ENCODE measurements around the gene DNAJC25. TPM values are rescaled to one million over a fixed set of nuclear protein-coding genes. Genes with fewer than 3 reads are reported as not detected.

Gene DNAJC25
- total RNA-seq, 1 experiment from 2014 or later, result 6.1 TPM

- Histone ChIP-seq H3K4me3 (ENCODE audit: low read depth, low read length, poor library complexity, severe bottlenecking) (no peak overlapping the region), H3K4me1 (ENCODE audit: insufficient read depth, low read length, poor library complexity, severe bottlenecking) (no peaks in the 10 kb centered on the region), H3K27ac (ENCODE audit: low read depth, low read length, poor library complexity, severe bottlenecking) (no peak overlapping the region), H3K36me3 (ENCODE audit: insufficient read depth, low read length, poor library complexity, severe bottlenecking) (peaks cover 23% of the 10 kb centered on the region), H3K9me3 (ENCODE audit: low read depth, low read length, poor library complexity, severe bottlenecking) (no peaks in the 10 kb centered on the region), H3K27me3 (replicated peaks; ENCODE audit: insufficient read depth, low read depth, low read length, poor library complexity) (no peaks in the 10 kb centered on the region)
- TF ChIP-seq EZH2 (IDR thresholded peaks at IDR 0.05; ENCODE audit: borderline replicate concordance, low read depth, low read length, poor library complexity, severe bottlenecking), result no peak
- TF ChIP-seq CTCF (conservative IDR thresholded peaks at IDR 0.05; ENCODE audit: low read depth, low read length), result no peak
- BruUV-seq (replicated peaks), result no TSS peak
- ChIA-PET CTCF (no interaction called here), POLR2A (ENCODE audit: low non-redundant PET) (no interaction called here)
- intact Hi-C loops (cut with micrococcal nuclease; ENCODE audit: unreplicated experiment), result no loop called here
- DNase-seq (ENCODE audit: low spot score), result no peak
Measured at GRCh38 chr9:111648066-111648465, 16.9 kb downstream of the DNAJC25 start.

- H3K9me3 ChIP-seq (ENCODE audit: low read depth, low read length, poor library complexity, severe bottlenecking), result no peaks in the 10 kb centered on the region
- no peak overlapping the region for H3K27ac ChIP-seq (ENCODE audit: low read depth, low read length, poor library complexity, severe bottlenecking)
- no peak for DNase-seq (ENCODE audit: low spot score)
- BruUV-seq (replicated peaks), result no TSS peak
- intact Hi-C loops (cut with micrococcal nuclease; ENCODE audit: unreplicated experiment), result no loop called here
- H3K4me3 ChIP-seq (ENCODE audit: low read depth, low read length, poor library complexity, severe bottlenecking), result no peak overlapping the region
- no peaks in the 10 kb centered on the region for H3K4me1 ChIP-seq (ENCODE audit: insufficient read depth, low read length, poor library complexity, severe bottlenecking)
- TF ChIP-seq CTCF (conservative IDR thresholded peaks at IDR 0.05; ENCODE audit: low read depth, low read length) (no peak), EZH2 (IDR thresholded peaks at IDR 0.05; ENCODE audit: borderline replicate concordance, low read depth, low read length, poor library complexity, severe bottlenecking) (no peak)
- POLR2A ChIA-PET (ENCODE audit: low non-redundant PET), result no interaction called here
- no peaks in the 10 kb centered on the region for H3K27me3 ChIP-seq (replicated peaks; ENCODE audit: insufficient read depth, low read depth, low read length, poor library complexity)
- peaks cover 25% of the 10 kb centered on the region for H3K36me3 ChIP-seq (ENCODE audit: insufficient read depth, low read length, poor library complexity, severe bottlenecking)
- CTCF ChIA-PET, result no interaction called here
Measured at GRCh38 chr9:111649016-111649415, 17.9 kb downstream of the DNAJC25 start.

- POLR2A ChIA-PET (ENCODE audit: low non-redundant PET), result interaction anchor here (0.6 kb wide), 1 partner anchor 380 kb away, joined by 3 read pairs; no protein-coding TSS in a partner anchor
- no peak for TF ChIP-seq EZH2 (IDR thresholded peaks at IDR 0.05; ENCODE audit: borderline replicate concordance, low read depth, low read length, poor library complexity, severe bottlenecking)
- TF ChIP-seq CTCF (conservative IDR thresholded peaks at IDR 0.05; ENCODE audit: low read depth, low read length), result no peak
- H3K27ac ChIP-seq (ENCODE audit: low read depth, low read length, poor library complexity, severe bottlenecking), result no peak overlapping the region
- H3K4me3 ChIP-seq (ENCODE audit: low read depth, low read length, poor library complexity, severe bottlenecking), result no peak overlapping the region
- no peak for DNase-seq (ENCODE audit: low spot score)
- H3K9me3 ChIP-seq (ENCODE audit: low read depth, low read length, poor library complexity, severe bottlenecking), result no peaks in the 10 kb centered on the region
- no TSS peak for BruUV-seq (replicated peaks)
- no peaks in the 10 kb centered on the region for H3K27me3 ChIP-seq (replicated peaks; ENCODE audit: insufficient read depth, low read depth, low read length, poor library complexity)
- H3K36me3 ChIP-seq (ENCODE audit: insufficient read depth, low read length, poor library complexity, severe bottlenecking), result peaks cover 4% of the 10 kb centered on the region
- H3K4me1 ChIP-seq (ENCODE audit: insufficient read depth, low read length, poor library complexity, severe bottlenecking), result peaks cover 1% of the 10 kb centered on the region
- CTCF ChIA-PET, result no interaction called here
- intact Hi-C loops (cut with micrococcal nuclease; ENCODE audit: unreplicated experiment), result no loop called here
Measured at GRCh38 chr9:111657051-111657450, 25.9 kb downstream of the DNAJC25 start.

Data from A673 (cell line).